ENCODE results near the gene KCTD10. TPM values are rescaled to one million over a fixed set of nuclear protein-coding genes. Genes with fewer than 3 reads are reported as not detected.

The KCTD10 gene
- polyA plus RNA-seq, 3 donors = 18.1 to 21.0 (median 20.0) TPM

- 90% methylated on average over 2 of the region's 6 CpGs for whole genome bisulfite sequencing (ENCODE audit: insufficient coverage)
- no peak overlapping the region for H3K27ac Mint-ChIP-seq
Measured at GRCh38 chr12:109439181-109439580, 37.9 kb downstream of the KCTD10 start.

GRCh38 chr12:109436188-109436560 is 40.9 kb downstream of the KCTD10 start:
- WGBS (ENCODE audit: insufficient coverage) = 73% methylated on average over 3 of the region's 7 CpGs
- no peak for DNase-seq
- H3K27me3 Mint-ChIP-seq (ENCODE audit: low read depth in 3 of 3) = peaks cover 0 to 8% (median 1%) of the 10 kb centered on the region in 3 donors
- Histone ChIP-seq H4K20me1 (ENCODE audit: insufficient read depth, low read length) (no peaks in the 10 kb centered on the region), H3K4me2 (replicated peaks; ENCODE audit: extremely low read depth, low read length, poor library complexity, severe bottlenecking) (no peak overlapping the region), H3K36me3 (replicated peaks in 1 of 2; ENCODE audit: control insufficient read depth in 1 of 2, insufficient read depth in 2 of 2, low read length in 2 of 2) (no peaks in the 10 kb centered on the region), H3K27ac (ENCODE audit: low read depth in 1 of 2, low read length in 2 of 2) (no peak overlapping the region), H3K79me2 (ENCODE audit: insufficient read depth, low read length) (no peaks in the 10 kb centered on the region), H3K9ac (ENCODE audit: insufficient read depth, low read length, poor library complexity, severe bottlenecking) (no peak overlapping the region), H3K9me3 (replicated peaks in 1 of 2; ENCODE audit: control insufficient read depth in 1 of 2, insufficient read depth in 1 of 2, low read length in 2 of 2) (no peaks in the 10 kb centered on the region), H3K4me1 (ENCODE audit: control insufficient read depth in 1 of 2, insufficient read depth in 2 of 2, low read length in 2 of 2) (no peaks in the 10 kb centered on the region), H3K4me3 (replicated peaks in 1 of 3; ENCODE audit: low read depth in 2 of 3, low read length in 3 of 3) (no peak overlapping the region), H3K27me3 (ENCODE audit: control insufficient read depth in 2 of 2, insufficient read depth in 2 of 2, low read length in 2 of 2) (no peaks in the 10 kb centered on the region), H2AFZ (ENCODE audit: insufficient read depth, low read depth, low read length, poor library complexity, severe bottlenecking) (no peak overlapping the region)
- no peak overlapping the region for H3K4me3 Mint-ChIP-seq
- no peak for TF ChIP-seq CTCF (IDR thresholded peaks at IDR 0.05)
- H3K9me3 Mint-ChIP-seq = peaks cover 0 to 2% (median 0%) of the 10 kb centered on the region in 7 donors
- no peaks in the 10 kb centered on the region for H3K36me3 Mint-ChIP-seq
- peaks cover 3% of the 10 kb centered on the region for H3K4me1 Mint-ChIP-seq
- no peak overlapping the region for H3K27ac Mint-ChIP-seq
- intact Hi-C loops (cut with micrococcal nuclease) = no loop called here

More at GRCh38 chr12:109439181-109439580, 37.9 kb downstream of the KCTD10 start:
- H3K27me3 ChIP-seq (ENCODE audit: control insufficient read depth in 2 of 2, insufficient read depth in 2 of 2, low read length in 2 of 2) = no peaks in the 10 kb centered on the region
- H4K20me1 ChIP-seq (ENCODE audit: insufficient read depth, low read length) = no peaks in the 10 kb centered on the region
- H3K9ac ChIP-seq (ENCODE audit: insufficient read depth, low read length, poor library complexity, severe bottlenecking) = no peak overlapping the region
- intact Hi-C loops (cut with micrococcal nuclease) = no loop called here
- peaks cover 0 to 5% of the 10 kb centered on the region in 2 donors for H3K36me3 ChIP-seq (replicated peaks in 1 of 2; ENCODE audit: control insufficient read depth in 1 of 2, insufficient read depth in 2 of 2, low read length in 2 of 2)
- H3K4me2 ChIP-seq (replicated peaks; ENCODE audit: extremely low read depth, low read length, poor library complexity, severe bottlenecking) = no peak overlapping the region
- no peak overlapping the region for H2AFZ ChIP-seq (ENCODE audit: insufficient read depth, low read depth, low read length, poor library complexity, severe bottlenecking)
- no peaks in the 10 kb centered on the region for H3K4me1 ChIP-seq (ENCODE audit: control insufficient read depth in 1 of 2, insufficient read depth in 2 of 2, low read length in 2 of 2)
- H3K79me2 ChIP-seq (ENCODE audit: insufficient read depth, low read length) = no peaks in the 10 kb centered on the region
- no peak for TF ChIP-seq CTCF (IDR thresholded peaks at IDR 0.05)
- Mint-ChIP-seq H3K36me3 (peaks cover 0 to 7% of the 10 kb centered on the region in 2 donors), H3K4me3 (no peak overlapping the region), H3K9me3 (peaks cover 0 to 2% (median 0%) of the 10 kb centered on the region in 7 donors), H3K4me1 (no peaks in the 10 kb centered on the region), H3K27me3 (ENCODE audit: low read depth in 3 of 3) (peaks cover 0 to 2% (median 0%) of the 10 kb centered on the region in 3 donors)
- no peaks in the 10 kb centered on the region for H3K9me3 ChIP-seq (replicated peaks in 1 of 2; ENCODE audit: control insufficient read depth in 1 of 2, insufficient read depth in 1 of 2, low read length in 2 of 2)
- no peak overlapping the region for H3K27ac ChIP-seq (ENCODE audit: low read depth in 1 of 2, low read length in 2 of 2)
- DNase-seq = no peak
- no peak overlapping the region for H3K4me3 ChIP-seq (replicated peaks in 1 of 3; ENCODE audit: low read depth in 2 of 3, low read length in 3 of 3)
